NCI-H2107 treated with DMSO at 0.1 percent for 48 hours (cell line): ENCODE measurements around the gene PPP1R15B.

Experiments used
- DNase-seq: peaks from one replicate; lab custom pipeline; 2025; ENCODE audit not compliant: unreplicated experiment; lab: John Stamatoyannopoulos, UW

Gene PPP1R15B

GRCh38 chr1:204401730-204402129 lies 9.9 kb downstream of the PPP1R15B start:
- no peak for DNase-seq

- DNase-seq = no peak
Observed at GRCh38 chr1:204400882-204401510, 10.6 kb downstream of the PPP1R15B start.

GRCh38 chr1:204398197-204399125 lies 13.2 kb downstream of the PPP1R15B start:
- peak; percentile 96 for DNase-seq

GRCh38 chr1:204396015-204396583 lies 15.5 kb downstream of the PPP1R15B start:
- no peak for DNase-seq

- no peak for DNase-seq
Observed at GRCh38 chr1:204391629-204392028, 20.0 kb downstream of the PPP1R15B start.

GRCh38 chr1:204390751-204391466 lies 20.7 kb downstream of the PPP1R15B start:
- no peak for DNase-seq

GRCh38 chr1:204385727-204386126 lies 25.9 kb downstream of the PPP1R15B start:
- DNase-seq = no peak

- DNase-seq = no peak
Observed at GRCh38 chr1:204384636-204385352, 26.8 kb downstream of the PPP1R15B start.

- no peak for DNase-seq
Observed at GRCh38 chr1:204383163-204383904, 28.3 kb downstream of the PPP1R15B start.

- no peak for DNase-seq
Observed at GRCh38 chr1:204382714-204383083, 28.9 kb downstream of the PPP1R15B start.

- no peak for DNase-seq
Observed at GRCh38 chr1:204380293-204380831, 31.3 kb downstream of the PPP1R15B start.

GRCh38 chr1:204377800-204378668 lies 33.6 kb downstream of the PPP1R15B start:
- DNase-seq = peak; percentile 64

- DNase-seq = no peak
Observed at GRCh38 chr1:204376919-204377799, 34.5 kb downstream of the PPP1R15B start.

- DNase-seq = no peak
Observed at GRCh38 chr1:204376465-204376864, 35.2 kb downstream of the PPP1R15B start.

GRCh38 chr1:204373911-204374310 lies 37.7 kb downstream of the PPP1R15B start:
- no peak for DNase-seq

GRCh38 chr1:204370176-204370575 lies 41.4 kb downstream of the PPP1R15B start:
- DNase-seq = no peak

- DNase-seq = no peak
Observed at GRCh38 chr1:204368996-204369726, 42.5 kb downstream of the PPP1R15B start.
